ENCODE data around the gene PTPRF.
"Not testable (repeated sequence)": the region's sequence is repeated elsewhere in the genome, so short reads cannot be mapped to it uniquely, and the experiment has no call there.

PTPRF gene

DNA sequence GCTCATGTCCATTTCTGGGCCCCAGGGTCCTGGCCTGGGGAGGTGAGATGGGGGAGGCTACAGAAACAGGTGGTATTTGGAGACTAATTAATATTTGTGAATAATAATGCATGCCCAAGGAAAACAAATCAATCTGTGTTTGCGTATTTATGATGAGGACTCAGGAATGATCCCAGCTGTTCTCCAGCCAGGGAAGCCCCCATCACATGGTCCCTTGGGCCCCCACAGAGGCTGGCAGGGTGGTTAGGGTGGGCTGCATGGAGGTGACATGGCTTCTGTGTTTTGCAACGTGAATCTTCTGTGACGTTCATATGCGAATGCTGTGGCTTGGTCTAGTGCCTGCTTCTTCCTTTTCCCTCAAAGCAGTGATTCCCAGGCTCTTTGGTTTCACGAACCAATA lies 10.5 kb downstream of the PTPRF start:
- Histone ChIP-seq H3K36me3 (ENCODE audit: control insufficient read depth, insufficient read depth, low read length) (peaks cover 14% of the 10 kb centered on the region), H3K4me3 (ENCODE audit: low read depth, low read length) (no peak overlapping the region), H3K9me3 (ENCODE audit: control insufficient read depth, insufficient read depth, low read length) (no peaks in the 10 kb centered on the region), H3K27me3 (ENCODE audit: control insufficient read depth, insufficient read depth, low read length) (no peaks in the 10 kb centered on the region), H3K4me1 (ENCODE audit: control insufficient read depth, insufficient read depth, low read length) (peaks cover 4% of the 10 kb centered on the region), H3K9ac (ENCODE audit: low read depth, low read length) (no peak overlapping the region)

DNA sequence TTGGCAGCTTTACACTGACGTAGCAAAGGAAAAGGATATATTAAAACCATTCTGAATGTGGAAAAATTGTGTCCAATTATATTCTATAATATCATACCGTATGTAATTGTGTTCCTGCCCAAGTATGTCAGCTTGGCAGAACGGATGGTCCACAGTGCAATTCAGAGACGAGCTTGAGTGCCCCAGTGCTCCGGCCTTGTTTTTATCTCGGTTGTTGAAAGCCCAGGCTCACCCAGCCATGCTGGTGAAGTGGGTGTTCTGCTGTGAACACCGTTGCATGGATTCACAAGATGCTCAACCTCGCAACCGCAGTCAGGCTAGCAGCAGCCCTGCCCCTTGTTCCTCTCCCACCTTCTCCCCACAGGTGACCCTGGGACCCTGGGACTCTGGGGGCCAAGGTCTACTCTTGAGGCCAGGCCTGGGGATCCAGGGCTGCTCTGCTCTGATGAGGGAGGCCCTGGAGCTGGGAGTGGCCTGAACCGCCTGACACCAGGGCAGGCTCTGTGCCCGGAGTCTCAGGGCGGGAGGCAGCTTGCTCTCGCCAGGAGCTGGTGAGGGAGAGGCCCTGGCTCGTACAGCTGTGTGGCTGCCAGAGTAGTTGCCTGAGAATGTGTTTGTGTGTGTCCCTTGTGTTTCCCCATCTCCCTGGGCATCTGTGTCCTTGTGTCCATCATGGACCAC lies 11.2 kb downstream of the PTPRF start:
- Histone ChIP-seq H3K4me3 (ENCODE audit: low read depth, low read length) (no peak overlapping the region), H3K36me3 (ENCODE audit: control insufficient read depth, insufficient read depth, low read length) (peaks cover 18% of the 10 kb centered on the region), H3K9me3 (ENCODE audit: control insufficient read depth, insufficient read depth, low read length) (no peaks in the 10 kb centered on the region), H3K4me1 (ENCODE audit: control insufficient read depth, insufficient read depth, low read length) (peaks cover 10% of the 10 kb centered on the region), H3K27me3 (ENCODE audit: control insufficient read depth, insufficient read depth, low read length) (no peaks in the 10 kb centered on the region), H3K9ac (ENCODE audit: low read depth, low read length) (no peak overlapping the region)

DNA sequence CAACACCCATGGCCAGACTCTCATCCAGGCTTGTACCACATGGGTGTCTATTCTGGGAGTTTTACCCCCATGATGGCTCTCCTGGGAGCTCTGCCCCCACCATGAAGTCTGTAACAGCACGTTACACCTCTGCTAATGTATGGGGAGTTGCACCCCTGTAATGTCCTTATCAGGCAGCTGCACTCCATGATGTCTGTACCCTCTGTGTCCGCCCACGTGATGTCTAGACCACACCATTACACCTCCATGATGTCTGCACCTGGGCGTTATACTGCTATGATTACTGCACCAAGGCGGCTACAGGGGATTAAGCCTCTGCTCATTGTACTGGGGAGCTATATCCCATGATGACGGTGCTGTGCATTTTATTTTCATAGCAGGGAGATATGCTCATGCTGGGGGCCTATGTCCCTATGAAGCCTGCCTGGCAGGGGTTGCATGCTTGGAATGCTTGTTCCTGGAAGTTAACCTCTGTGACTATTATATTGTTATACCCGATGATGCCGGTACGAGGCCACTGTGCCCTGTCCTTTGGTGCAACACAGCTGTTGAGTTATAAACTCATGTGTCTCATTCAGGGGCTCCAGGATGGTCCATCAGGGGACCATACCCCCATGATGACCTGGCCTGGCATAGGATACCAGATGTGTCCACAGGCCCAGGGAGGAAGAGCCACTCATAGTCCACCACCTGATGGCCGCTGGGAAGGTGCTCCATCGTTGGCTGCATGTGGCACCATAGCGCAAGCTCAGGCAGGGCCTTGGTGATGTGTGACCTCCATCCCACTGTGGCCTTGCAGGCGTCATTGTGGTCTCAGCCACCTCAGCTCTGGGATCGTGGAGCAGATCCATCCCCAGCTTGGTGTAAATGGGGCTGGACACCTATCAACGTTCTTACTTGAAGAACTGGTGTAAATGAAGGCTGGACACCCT lies 12.1 kb downstream of the PTPRF start:
- Histone ChIP-seq H3K36me3 (ENCODE audit: control insufficient read depth, insufficient read depth, low read length) (peaks cover 22% of the 10 kb centered on the region), H3K4me1 (ENCODE audit: control insufficient read depth, insufficient read depth, low read length) (peaks cover 10% of the 10 kb centered on the region), H3K27me3 (ENCODE audit: control insufficient read depth, insufficient read depth, low read length) (no peaks in the 10 kb centered on the region), H3K9me3 (ENCODE audit: control insufficient read depth, insufficient read depth, low read length) (no peaks in the 10 kb centered on the region), H3K4me3 (ENCODE audit: low read depth, low read length) (no peak overlapping the region), H3K9ac (ENCODE audit: low read depth, low read length) (no peak overlapping the region)

DNA sequence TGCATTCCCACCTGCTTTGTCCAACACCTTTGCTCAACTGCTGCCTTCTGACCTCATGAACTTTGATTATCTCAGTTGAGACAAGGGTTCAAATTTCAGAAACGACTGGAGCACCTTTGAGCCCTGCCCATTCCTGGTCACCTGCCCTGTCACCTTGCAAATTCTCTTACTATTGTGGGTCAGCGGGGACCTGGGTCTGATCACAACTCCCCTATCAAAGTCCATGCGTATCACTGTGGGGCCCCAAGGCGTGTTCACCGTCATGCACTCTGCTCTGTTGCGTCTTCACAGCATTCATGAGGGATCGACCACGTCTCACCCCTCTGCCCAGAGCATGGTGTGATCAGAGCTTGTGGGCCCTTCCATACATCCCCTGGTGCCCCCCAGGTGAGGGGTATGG lies 12.9 kb downstream of the PTPRF start:
- peaks cover 26% of the 10 kb centered on the region for H3K36me3 ChIP-seq (ENCODE audit: control insufficient read depth, insufficient read depth, low read length)
- H3K27me3 ChIP-seq (ENCODE audit: control insufficient read depth, insufficient read depth, low read length) = no peaks in the 10 kb centered on the region
- H3K4me1 ChIP-seq (ENCODE audit: control insufficient read depth, insufficient read depth, low read length) = peaks cover 10% of the 10 kb centered on the region

GRCh38 chr1:43545339-43545694 lies 14.6 kb downstream of the PTPRF start:
- Histone ChIP-seq H3K36me3 (ENCODE audit: control insufficient read depth, insufficient read depth, low read length) (peaks cover 21% of the 10 kb centered on the region), H3K27me3 (ENCODE audit: control insufficient read depth, insufficient read depth, low read length) (no peaks in the 10 kb centered on the region), H3K4me3 (ENCODE audit: low read depth, low read length) (peak overlapping the region; percentile 23), H3K4me1 (ENCODE audit: control insufficient read depth, insufficient read depth, low read length) (peaks cover 10% of the 10 kb centered on the region), H3K9me3 (ENCODE audit: control insufficient read depth, insufficient read depth, low read length) (no peaks in the 10 kb centered on the region), H3K9ac (ENCODE audit: low read depth, low read length) (peak overlapping the region; percentile 12)

More for the DNA sequence above, 12.9 kb downstream of the PTPRF start:
- H3K9ac ChIP-seq (ENCODE audit: low read depth, low read length) = no peak overlapping the region
- H3K4me3 ChIP-seq (ENCODE audit: low read depth, low read length) = no peak overlapping the region
- no peaks in the 10 kb centered on the region for H3K9me3 ChIP-seq (ENCODE audit: control insufficient read depth, insufficient read depth, low read length)

DNA sequence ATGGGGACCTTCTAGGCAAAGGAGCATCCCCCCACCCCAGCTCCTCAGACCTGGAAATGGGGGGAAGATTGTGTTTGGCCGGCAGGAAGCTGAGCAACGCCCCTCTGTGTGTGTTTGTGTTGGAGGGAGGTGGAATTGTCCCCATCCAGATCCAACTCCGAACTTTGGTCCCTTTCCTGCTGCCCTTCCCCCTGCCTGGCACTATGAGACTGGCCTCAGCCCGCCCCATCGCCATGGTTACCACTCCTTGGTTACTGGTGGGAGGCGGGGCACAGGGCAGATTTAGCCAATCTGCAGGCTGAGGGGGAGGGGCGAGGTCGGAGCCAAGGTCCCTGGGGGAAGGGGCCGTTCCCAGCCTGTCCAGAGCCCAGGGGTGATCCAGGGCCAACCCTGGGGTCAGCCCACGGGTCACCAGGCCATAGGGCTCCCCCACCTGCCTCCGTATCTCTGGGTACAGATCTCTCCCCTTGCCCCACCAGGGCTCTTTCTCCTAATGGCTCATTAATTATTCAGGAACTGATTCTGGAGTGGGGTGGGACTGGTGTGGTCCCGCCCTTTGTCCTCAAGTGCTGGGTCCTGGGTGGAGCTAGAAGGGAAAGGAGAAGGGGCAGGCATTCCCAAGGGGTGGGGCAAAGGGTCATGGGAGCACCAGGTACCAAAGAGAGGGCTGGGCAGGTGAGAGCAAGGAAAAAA lies 15.2 kb downstream of the PTPRF start:
- Histone ChIP-seq H3K9ac (ENCODE audit: low read depth, low read length) (no peak overlapping the region), H3K36me3 (ENCODE audit: control insufficient read depth, insufficient read depth, low read length) (peaks cover 18% of the 10 kb centered on the region), H3K4me3 (ENCODE audit: low read depth, low read length) (peak overlapping the region; percentile 43), H3K27me3 (ENCODE audit: control insufficient read depth, insufficient read depth, low read length) (no peaks in the 10 kb centered on the region), H3K9me3 (ENCODE audit: control insufficient read depth, insufficient read depth, low read length) (no peaks in the 10 kb centered on the region), H3K4me1 (ENCODE audit: control insufficient read depth, insufficient read depth, low read length) (peaks cover 15% of the 10 kb centered on the region)

- Histone ChIP-seq H3K27me3 (ENCODE audit: control insufficient read depth, insufficient read depth, low read length) (no peaks in the 10 kb centered on the region), H3K9ac (ENCODE audit: low read depth, low read length) (no peak overlapping the region), H3K4me3 (ENCODE audit: low read depth, low read length) (no peak overlapping the region), H3K9me3 (ENCODE audit: control insufficient read depth, insufficient read depth, low read length) (no peaks in the 10 kb centered on the region), H3K4me1 (ENCODE audit: control insufficient read depth, insufficient read depth, low read length) (peaks cover 22% of the 10 kb centered on the region), H3K36me3 (ENCODE audit: control insufficient read depth, insufficient read depth, low read length) (peaks cover 18% of the 10 kb centered on the region)
These were observed 15.9 kb downstream of the PTPRF start for GRCh38 chr1:43546388-43547100.

- no peak overlapping the region for H3K9ac ChIP-seq (ENCODE audit: low read depth, low read length)
- H3K4me1 ChIP-seq (ENCODE audit: control insufficient read depth, insufficient read depth, low read length) = peaks cover 24% of the 10 kb centered on the region
- no peaks in the 10 kb centered on the region for H3K9me3 ChIP-seq (ENCODE audit: control insufficient read depth, insufficient read depth, low read length)
- H3K36me3 ChIP-seq (ENCODE audit: control insufficient read depth, insufficient read depth, low read length) = peaks cover 15% of the 10 kb centered on the region
- no peak overlapping the region for H3K4me3 ChIP-seq (ENCODE audit: low read depth, low read length)
- no peaks in the 10 kb centered on the region for H3K27me3 ChIP-seq (ENCODE audit: control insufficient read depth, insufficient read depth, low read length)
These were observed 16.9 kb downstream of the PTPRF start for GRCh38 chr1:43547538-43548072.

- Histone ChIP-seq H3K9me3 (ENCODE audit: control insufficient read depth, insufficient read depth, low read length) (no peaks in the 10 kb centered on the region), H3K4me1 (ENCODE audit: control insufficient read depth, insufficient read depth, low read length) (peaks cover 25% of the 10 kb centered on the region), H3K27me3 (ENCODE audit: control insufficient read depth, insufficient read depth, low read length) (no peaks in the 10 kb centered on the region), H3K36me3 (ENCODE audit: control insufficient read depth, insufficient read depth, low read length) (peaks cover 18% of the 10 kb centered on the region), H3K4me3 (ENCODE audit: low read depth, low read length) (no peak overlapping the region), H3K9ac (ENCODE audit: low read depth, low read length) (peak overlapping the region; percentile 50)
These were observed 17.9 kb downstream of the PTPRF start for GRCh38 chr1:43548285-43549271.

DNA sequence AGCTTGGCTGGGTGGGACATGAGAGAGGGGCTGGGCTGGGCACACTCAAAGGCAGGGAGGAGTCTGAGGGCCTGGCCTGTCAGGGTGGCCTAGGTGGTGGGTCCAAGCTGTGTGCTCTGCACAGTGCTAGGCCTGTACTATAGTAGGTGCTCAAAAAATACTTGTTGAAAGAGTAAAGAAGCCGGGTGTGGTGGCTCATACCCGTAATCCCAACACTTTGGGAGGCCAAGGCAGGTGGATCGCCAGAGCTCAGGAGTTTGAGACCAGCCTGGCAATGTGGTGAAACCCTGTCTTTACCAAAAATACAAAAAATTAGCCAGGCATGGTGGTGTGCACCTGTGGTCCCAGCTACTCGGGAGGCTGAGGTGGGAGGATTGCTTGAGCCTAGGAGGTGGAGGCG lies 18.7 kb downstream of the PTPRF start:
- not testable (repeated sequence) for H3K4me3 ChIP-seq (ENCODE audit: low read depth, low read length); H3K27me3 ChIP-seq (ENCODE audit: control insufficient read depth, insufficient read depth, low read length); H3K9me3 ChIP-seq (ENCODE audit: control insufficient read depth, insufficient read depth, low read length); H3K9ac ChIP-seq (ENCODE audit: low read depth, low read length)
- H3K36me3 ChIP-seq (ENCODE audit: control insufficient read depth, insufficient read depth, low read length) = peaks cover 27% of the 10 kb centered on the region
- H3K4me1 ChIP-seq (ENCODE audit: control insufficient read depth, insufficient read depth, low read length) = peaks cover 25% of the 10 kb centered on the region

All from iPS-15b (cell line).